Measurements from ENCODE around the gene TWIST2. TPM values are rescaled to one million over a fixed set of nuclear protein-coding genes. Genes with fewer than 3 reads are reported as not detected.

TWIST2 gene
- total and polyA plus RNA-seq, 10 of the 15 experiments (the other 5 are each of a cell fraction or from before 2014, with no cell fraction given): not detected

DNA sequence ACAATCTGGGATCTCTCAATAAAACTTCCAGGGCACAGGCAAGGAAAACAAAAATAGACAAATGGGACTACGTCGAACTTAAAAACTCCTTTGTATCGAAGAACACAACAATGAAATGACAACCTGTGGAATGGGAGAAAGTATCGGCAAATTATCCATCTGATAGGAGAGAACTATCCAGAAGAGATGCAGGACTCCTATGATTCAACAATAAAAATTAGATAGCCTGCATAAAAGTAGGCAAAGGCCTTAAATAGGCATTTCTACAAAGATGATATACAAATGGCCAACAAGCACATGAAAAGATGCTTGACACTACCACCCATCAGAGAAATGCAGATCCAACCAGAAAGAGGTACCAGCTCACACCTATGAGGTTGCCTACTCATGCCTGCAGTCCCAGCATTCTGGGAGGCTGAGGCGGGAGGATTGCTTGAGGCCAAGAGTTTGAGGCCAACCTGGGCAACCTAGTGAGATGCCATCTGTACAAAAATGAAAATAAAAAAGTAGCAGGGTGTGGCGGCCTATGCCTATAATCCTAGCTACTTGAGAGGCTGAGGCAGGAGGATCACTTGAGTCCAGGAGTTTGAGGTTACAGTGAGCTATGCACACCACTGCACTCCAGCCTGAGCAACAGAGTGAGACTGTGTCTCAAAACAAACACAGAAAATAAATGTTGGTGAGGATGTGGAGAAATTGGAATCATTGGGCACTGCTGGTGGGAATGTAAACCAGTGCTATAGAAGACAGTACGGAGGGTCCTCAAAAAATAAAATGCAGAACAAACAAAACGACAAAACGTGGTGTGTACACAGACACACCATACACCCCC, 21.6 kb downstream of the TWIST2 start:
- Histone ChIP-seq H3K4me1 (ENCODE audit: control insufficient read depth, insufficient read depth, low read length) (no peaks in the 10 kb centered on the region), H4K20me1 (ENCODE audit: control insufficient read depth, insufficient read depth) (no peaks in the 10 kb centered on the region), H3K27ac (ENCODE audit: control insufficient read depth, insufficient read depth) (no peak overlapping the region), H3K9me3 (replicated peaks; ENCODE audit: control insufficient read depth, insufficient read depth, low read length) (no peaks in the 10 kb centered on the region; the same call in 2 of the 3 replicates), H3K27me3 (replicated peaks in 1 of 2; ENCODE audit: control insufficient read depth in 2 of 2, insufficient read depth in 2 of 2, low read length in 1 of 2) (no peaks in the 10 kb centered on the region), H3K36me3 (ENCODE audit: control insufficient read depth in 2 of 2, insufficient read depth in 2 of 2, low read length in 1 of 2) (no peaks in the 10 kb centered on the region), H3K4me3 (no peak overlapping the region), H3K4me2 (ENCODE audit: control insufficient read depth, insufficient read depth) (no peak overlapping the region), H3K79me2 (ENCODE audit: control insufficient read depth, insufficient read depth, low read length) (no peaks in the 10 kb centered on the region), H2AFZ (ENCODE audit: control insufficient read depth, low read depth, low read length) (no peak overlapping the region), H3K9ac (ENCODE audit: control insufficient read depth, insufficient read depth, low read length) (no peak overlapping the region)
- no TSS peak for BruUV-seq (replicated peaks)
- ATAC-seq (no peak), FAIRE-seq (no peak), DNase-seq (ENCODE audit: low read depth, low spot score) (no peak)
- in situ Hi-C loops (cut with MboI) (no loop called here), intact Hi-C loops (cut with micrococcal nuclease; ENCODE audit: unreplicated experiment) (no loop called here)
- ChIA-PET POLR2A (no interaction called here), CTCF (no interaction called here), SMC1A (ENCODE audit: uncharacterized antibody, unreplicated experiment) (no interaction called here), RAD21 (ENCODE audit: unreplicated experiment) (no interaction called here)
- 81% methylated on average over 8 of the region's 9 CpGs for WGBS (ENCODE audit: insufficient coverage, insufficient replicate concordance, low lambda C conversion rate, missing lambda C conversion rate)
- TF ChIP-seq EED (IDR thresholded peaks at IDR 0.05; ENCODE audit: low read depth) (no peak), STAT1 (conservative IDR thresholded peaks at IDR 0.05) (no peak), ZZZ3 (IDR thresholded peaks at IDR 0.05; ENCODE audit: control insufficient read depth, insufficient read length, low read depth) (no peak), NFXL1 (IDR thresholded peaks at IDR 0.05; ENCODE audit: borderline replicate concordance) (no peak), POLR2A (IDR thresholded peaks at IDR 0.05; ENCODE audit: low read depth, low read length) (no peak), SPI1 (IDR thresholded peaks at IDR 0.05; ENCODE audit: borderline replicate concordance, insufficient read depth, low read depth, low read length) (no peak), BMI1 (IDR thresholded peaks at IDR 0.05; ENCODE audit: borderline replicate concordance) (no peak), MYB (IDR thresholded peaks at IDR 0.05; ENCODE audit: borderline replicate concordance, low read depth, low read length) (no peak), SRF (IDR thresholded peaks at IDR 0.05; ENCODE audit: low read depth in 2 of 2, low read length in 2 of 2) (no peak), ZSCAN29 (IDR thresholded peaks at IDR 0.05) (no peak), SREBF2 (IDR thresholded peaks at IDR 0.05; ENCODE audit: low read length) (no peak)
- TF ChIP-seq, protein P1, sequence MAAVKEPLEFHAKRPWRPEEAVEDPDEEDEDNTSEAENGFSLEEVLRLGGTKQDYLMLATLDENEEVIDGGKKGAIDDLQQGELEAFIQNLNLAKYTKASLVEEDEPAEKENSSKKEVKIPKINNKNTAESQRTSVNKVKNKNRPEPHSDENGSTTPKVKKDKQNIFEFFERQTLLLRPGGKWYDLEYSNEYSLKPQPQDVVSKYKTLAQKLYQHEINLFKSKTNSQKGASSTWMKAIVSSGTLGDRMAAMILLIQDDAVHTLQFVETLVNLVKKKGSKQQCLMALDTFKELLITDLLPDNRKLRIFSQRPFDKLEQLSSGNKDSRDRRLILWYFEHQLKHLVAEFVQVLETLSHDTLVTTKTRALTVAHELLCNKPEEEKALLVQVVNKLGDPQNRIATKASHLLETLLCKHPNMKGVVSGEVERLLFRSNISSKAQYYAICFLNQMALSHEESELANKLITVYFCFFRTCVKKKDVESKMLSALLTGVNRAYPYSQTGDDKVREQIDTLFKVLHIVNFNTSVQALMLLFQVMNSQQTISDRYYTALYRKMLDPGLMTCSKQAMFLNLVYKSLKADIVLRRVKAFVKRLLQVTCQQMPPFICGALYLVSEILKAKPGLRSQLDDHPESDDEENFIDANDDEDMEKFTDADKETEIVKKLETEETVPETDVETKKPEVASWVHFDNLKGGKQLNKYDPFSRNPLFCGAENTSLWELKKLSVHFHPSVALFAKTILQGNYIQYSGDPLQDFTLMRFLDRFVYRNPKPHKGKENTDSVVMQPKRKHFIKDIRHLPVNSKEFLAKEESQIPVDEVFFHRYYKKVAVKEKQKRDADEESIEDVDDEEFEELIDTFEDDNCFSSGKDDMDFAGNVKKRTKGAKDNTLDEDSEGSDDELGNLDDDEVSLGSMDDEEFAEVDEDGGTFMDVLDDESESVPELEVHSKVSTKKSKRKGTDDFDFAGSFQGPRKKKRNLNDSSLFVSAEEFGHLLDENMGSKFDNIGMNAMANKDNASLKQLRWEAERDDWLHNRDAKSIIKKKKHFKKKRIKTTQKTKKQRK (IDR thresholded peaks at IDR 0.05; ENCODE audit: low read depth, low read length): no peak
- TF ChIP-seq, protein P2, sequence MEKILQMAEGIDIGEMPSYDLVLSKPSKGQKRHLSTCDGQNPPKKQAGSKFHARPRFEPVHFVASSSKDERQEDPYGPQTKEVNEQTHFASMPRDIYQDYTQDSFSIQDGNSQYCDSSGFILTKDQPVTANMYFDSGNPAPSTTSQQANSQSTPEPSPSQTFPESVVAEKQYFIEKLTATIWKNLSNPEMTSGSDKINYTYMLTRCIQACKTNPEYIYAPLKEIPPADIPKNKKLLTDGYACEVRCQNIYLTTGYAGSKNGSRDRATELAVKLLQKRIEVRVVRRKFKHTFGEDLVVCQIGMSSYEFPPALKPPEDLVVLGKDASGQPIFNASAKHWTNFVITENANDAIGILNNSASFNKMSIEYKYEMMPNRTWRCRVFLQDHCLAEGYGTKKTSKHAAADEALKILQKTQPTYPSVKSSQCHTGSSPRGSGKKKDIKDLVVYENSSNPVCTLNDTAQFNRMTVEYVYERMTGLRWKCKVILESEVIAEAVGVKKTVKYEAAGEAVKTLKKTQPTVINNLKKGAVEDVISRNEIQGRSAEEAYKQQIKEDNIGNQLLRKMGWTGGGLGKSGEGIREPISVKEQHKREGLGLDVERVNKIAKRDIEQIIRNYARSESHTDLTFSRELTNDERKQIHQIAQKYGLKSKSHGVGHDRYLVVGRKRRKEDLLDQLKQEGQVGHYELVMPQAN (conservative IDR thresholded peaks at IDR 0.05): no peak
- TF ChIP-seq, protein P3, sequence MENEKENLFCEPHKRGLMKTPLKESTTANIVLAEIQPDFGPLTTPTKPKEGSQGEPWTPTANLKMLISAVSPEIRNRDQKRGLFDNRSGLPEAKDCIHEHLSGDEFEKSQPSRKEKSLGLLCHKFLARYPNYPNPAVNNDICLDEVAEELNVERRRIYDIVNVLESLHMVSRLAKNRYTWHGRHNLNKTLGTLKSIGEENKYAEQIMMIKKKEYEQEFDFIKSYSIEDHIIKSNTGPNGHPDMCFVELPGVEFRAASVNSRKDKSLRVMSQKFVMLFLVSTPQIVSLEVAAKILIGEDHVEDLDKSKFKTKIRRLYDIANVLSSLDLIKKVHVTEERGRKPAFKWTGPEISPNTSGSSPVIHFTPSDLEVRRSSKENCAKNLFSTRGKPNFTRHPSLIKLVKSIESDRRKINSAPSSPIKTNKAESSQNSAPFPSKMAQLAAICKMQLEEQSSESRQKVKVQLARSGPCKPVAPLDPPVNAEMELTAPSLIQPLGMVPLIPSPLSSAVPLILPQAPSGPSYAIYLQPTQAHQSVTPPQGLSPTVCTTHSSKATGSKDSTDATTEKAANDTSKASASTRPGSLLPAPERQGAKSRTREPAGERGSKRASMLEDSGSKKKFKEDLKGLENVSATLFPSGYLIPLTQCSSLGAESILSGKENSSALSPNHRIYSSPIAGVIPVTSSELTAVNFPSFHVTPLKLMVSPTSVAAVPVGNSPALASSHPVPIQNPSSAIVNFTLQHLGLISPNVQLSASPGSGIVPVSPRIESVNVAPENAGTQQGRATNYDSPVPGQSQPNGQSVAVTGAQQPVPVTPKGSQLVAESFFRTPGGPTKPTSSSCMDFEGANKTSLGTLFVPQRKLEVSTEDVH (IDR thresholded peaks at IDR 0.05; ENCODE audit: low read depth, partially characterized antibody): no peak
